ENCODE measurements around the gene CDHR3.
"Not testable (repeated sequence)": the region's sequence is repeated elsewhere in the genome, so short reads cannot be mapped to it uniquely, and the experiment has no call there.

The CDHR3 gene, protein sequence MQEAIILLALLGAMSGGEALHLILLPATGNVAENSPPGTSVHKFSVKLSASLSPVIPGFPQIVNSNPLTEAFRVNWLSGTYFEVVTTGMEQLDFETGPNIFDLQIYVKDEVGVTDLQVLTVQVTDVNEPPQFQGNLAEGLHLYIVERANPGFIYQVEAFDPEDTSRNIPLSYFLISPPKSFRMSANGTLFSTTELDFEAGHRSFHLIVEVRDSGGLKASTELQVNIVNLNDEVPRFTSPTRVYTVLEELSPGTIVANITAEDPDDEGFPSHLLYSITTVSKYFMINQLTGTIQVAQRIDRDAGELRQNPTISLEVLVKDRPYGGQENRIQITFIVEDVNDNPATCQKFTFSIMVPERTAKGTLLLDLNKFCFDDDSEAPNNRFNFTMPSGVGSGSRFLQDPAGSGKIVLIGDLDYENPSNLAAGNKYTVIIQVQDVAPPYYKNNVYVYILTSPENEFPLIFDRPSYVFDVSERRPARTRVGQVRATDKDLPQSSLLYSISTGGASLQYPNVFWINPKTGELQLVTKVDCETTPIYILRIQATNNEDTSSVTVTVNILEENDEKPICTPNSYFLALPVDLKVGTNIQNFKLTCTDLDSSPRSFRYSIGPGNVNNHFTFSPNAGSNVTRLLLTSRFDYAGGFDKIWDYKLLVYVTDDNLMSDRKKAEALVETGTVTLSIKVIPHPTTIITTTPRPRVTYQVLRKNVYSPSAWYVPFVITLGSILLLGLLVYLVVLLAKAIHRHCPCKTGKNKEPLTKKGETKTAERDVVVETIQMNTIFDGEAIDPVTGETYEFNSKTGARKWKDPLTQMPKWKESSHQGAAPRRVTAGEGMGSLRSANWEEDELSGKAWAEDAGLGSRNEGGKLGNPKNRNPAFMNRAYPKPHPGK

GRCh38 chr7:105963038-105963667 is at the start of gene CDHR3:
CDHR3 (plus strand) TSS chr7:105963264; CDS start chr7:105963319, 55 bp downstream.
- DNase-seq: no peak

DNA sequence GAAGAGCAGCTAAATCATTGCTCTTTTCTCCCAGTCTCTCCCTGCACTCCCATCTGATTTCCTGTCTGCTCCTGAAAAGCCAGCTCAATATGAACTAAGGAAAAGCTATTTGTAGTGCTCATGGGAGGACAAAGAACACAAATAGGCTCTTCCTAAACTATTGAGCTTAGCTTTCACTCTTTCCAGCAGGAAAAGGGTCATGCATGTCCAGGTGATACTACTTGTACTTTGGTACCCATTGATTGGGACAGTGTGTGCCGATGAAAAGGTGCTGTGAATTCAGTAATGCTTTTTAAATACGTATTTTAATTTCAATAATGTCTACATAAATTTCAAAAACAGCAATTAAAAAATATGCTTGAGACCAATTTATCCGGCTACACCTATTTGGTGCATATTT is 49.1 kb upstream of the CDHR3 start:
- no peak for DNase-seq

DNA sequence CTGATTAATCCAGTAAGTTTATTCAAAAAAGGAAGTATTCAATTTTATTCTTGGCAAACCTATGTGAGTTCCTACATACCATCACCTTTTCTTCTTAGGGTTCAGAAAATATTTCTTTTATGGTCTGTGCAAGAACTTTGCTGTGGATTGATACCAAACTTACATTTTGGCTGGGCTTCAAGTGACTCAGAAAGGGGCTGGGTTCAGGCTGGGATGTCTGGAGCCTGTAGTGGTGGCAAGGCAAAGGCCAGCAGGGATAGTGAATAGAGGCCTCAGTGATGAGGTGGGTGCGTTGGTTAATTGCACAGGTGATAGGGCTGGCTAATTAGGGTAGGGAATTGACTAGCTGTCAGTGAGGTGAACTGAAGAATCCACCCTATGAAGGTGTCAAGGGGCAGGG is 46.5 kb upstream of the CDHR3 start:
- no peak for DNase-seq

GRCh38 chr7:105917659-105918058 is 45.4 kb upstream of the CDHR3 start:
- no peak for DNase-seq

DNA sequence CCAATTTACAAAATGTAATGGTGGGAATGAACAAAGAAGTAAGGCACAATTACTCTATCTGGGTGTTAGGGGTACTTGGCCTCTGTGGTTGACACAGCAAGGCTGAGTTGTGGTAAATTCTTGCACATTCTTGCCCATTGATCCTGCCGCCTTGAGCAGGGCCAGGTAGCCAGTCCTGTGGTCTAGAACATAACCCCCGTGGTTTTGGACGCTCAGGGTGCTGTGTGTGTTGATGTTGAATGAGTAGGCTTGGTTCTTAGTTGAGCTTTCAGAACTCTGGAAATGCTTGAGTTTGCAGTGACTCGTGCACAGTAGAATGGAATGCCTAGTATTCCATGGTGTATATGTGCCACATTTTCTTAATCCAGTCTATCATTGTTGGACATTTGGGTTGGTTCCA is 42.3 kb upstream of the CDHR3 start:
- DNase-seq: no peak

DNA sequence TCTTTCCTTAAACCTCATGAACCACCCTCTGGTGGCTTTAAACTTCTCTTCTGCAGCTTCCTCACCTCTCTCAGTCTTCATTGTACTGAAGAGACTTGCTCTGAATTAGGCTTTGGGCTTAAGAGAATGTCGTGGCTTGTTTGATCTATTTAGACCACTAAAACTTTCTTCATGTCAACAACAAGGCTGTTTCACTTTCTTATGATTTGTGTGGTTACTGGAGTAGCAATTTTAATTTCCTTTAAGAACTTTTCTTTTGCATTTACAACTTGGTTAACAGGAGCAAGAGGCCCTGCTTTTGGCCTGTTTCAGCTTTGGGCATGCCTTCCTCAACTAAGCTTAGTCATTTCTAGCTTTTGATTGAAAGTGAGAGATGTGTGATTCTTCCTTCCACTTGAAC is 38.1 kb upstream of the CDHR3 start:
- no peak for DNase-seq

DNA sequence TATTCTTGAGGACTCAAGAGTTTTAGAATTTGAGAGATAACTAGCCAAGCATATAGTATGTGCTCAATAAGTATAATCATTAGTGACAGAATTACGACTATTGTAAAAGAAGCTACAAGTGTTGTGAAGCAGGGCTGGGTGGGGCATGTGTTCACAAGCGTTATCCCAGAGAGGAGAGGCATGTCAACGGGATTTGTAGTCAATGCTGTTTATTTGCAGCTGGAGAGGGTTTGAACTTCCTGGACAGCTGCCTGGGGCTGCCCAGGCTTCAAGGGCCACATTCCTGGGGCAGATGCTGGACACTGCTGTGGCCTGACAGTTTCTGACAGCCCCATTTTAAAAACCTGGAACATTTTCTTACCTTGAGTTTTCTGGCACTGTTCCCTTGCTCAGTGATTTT is 36.9 kb upstream of the CDHR3 start:
- DNase-seq: no peak

DNA sequence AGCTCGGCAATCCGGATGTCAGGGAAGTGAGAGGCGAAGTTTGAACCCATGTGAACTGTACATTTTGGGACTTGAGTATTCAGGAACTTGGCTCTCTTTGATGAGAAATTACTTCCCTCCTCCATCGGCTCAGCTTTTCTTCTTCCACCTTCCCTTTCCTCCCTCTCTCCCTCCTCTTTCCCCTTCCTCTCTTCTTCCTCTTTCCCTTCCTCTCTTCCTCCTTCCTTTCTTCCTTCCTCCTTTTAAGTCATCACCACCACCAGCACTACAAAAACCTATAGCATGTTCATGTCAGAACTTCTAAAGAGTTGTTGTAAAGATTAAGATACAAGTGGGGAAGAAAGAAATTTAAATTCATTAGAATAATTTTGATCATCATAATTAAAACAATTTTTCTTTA is 31.9 kb upstream of the CDHR3 start:
- DNase-seq: no peak

DNA sequence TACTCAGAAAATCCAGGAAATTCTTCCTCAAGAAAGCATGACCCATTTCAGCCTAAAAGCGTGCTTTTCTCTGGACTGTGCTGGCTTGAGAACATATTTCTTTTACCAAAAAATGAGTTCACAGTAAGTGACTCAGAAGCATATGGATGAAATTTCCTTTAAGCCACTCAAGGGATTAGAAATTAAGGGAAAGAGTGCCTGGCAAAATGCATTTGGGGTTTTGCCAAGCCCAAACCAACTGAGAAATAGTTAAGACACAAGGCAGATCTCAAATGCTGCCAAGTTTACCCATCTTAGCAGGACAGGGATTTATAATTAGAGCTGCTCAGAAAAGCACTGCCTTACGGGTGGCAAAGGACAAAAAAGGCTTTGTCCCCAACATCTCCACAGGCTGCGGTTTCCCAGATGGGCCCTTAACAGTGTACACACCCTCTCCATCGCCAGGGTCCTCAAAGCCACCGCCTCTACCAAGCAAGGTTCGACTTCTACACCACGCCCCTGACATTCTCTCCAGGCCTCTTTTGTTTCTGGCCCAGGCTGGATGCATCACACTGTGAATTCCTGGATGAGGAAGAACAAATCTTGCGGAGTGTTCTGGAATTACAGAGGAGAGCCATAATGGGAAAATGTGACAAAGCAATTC is 30.1 kb upstream of the CDHR3 start:
- peak; percentile 19 to 64 (median 20) for DNase-seq

DNA sequence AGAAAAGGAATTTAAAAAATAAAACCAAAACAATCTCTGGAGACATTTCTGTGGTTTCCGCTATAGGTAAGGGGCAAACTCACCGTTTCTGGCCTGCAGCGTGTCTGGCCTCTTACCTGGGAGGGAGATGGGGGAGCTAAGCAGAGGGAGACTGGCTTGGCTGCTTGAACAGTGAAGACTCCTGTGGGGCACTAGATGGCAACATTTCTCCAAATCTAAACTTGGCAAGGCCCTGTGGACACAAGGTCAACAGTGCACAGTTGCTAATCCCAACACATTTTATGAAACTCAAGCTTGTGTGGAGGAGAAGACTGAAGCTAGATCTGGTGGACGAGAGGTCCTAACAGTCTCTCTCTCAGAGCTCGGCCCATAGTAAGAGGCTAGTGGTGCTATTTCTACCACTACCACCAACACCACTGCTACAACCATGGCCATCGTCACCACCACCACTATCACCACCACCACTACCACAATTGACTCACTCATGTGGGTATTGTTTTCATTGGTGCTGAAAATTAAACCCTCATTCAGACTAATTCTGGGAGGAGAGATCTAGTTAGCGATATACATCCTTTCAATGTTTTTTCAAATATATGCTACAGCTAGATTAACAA is 28.4 kb upstream of the CDHR3 start:
- peak in 1 of 3 donors; percentile 21 for DNase-seq

GRCh38 chr7:105935250-105935649 is 27.8 kb upstream of the CDHR3 start:
- no peak for DNase-seq

DNA sequence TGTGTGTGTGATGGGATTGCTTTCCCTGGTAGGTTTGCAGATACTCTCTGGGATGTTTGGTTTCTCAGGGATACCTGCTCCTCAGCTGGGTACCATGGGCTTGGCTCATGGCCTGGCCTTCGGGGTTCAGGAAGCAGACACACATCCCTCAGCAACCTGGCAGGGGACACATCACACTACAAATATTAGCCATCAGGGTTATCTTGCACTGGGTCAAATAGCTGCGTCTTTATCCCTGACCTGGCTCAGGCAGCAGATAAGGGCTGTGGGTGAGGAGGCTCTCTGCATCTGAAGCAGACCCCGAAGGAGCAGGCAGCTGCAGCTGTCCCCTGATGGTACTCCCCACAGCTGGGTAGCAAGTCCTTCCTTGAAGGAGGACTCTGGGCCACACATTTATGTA is 25.7 kb upstream of the CDHR3 start:
- no peak for DNase-seq

GRCh38 chr7:105940109-105940508 is 23.0 kb upstream of the CDHR3 start:
- DNase-seq: peak in 1 of 3 donors; percentile 19

- no peak for DNase-seq
Observed at GRCh38 chr7:105941596-105941995, 21.5 kb upstream of the CDHR3 start.

DNA sequence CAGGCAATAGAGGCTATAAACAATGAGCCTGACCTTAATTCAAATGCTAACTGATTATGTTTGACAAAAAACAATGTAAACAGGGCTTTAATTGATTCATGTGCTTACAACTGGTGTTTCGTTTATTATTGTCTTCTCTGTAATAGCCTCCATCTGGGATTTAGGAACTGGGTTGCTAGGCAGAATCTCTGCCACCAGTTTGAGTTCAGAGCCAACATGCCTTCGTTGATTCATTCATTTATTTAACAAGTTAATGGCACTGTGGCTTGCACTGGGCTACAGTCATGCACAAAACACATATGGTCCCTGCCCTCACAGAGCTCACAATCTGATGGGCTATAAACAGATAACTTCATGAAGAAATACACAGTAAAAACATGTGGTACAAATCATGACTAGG is 19.6 kb upstream of the CDHR3 start:
- no peak for DNase-seq

DNA sequence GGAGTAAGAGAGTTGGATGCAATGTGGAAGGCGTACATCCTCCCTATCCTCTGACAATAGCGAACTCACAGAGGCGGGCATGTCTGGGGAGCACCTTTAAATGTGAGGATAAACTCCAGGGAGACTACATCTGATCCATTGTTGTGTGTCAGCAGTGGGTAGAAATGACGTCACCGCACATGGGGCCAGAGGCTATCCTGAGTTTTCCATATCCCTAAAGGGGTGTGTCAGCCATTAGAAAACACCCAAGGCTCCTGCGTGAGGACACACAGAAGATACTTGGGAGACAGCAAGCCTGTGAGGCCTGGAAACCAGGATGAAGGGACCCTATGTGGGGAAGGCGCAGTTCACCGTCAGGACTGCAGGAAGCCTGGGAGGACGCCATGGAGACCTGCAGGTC is 17.2 kb upstream of the CDHR3 start:
- no peak for DNase-seq

DNA sequence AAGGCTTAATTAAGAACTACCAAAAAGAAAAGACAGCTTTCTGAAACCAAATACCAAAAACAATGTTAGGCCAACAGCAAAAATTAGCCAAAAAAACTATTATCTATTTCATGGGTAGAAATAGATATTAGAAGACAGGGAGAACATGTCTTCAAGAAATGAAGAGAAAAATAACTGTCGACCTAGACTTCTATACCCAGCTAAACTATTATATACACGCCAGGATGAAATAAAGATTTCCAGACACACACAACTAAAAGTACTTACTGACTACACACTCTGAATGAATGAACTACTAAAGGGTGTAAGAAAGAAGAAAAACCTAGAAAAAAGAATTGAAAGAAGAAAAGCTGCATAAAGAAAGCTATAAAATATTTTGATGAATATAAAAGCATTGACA is 11.5 kb upstream of the CDHR3 start:
- DNase-seq: no peak

GRCh38 chr7:105952917-105953595 is 10.0 kb upstream of the CDHR3 start:
- no peak for DNase-seq

GRCh38 chr7:105954711-105955110 is 8.4 kb upstream of the CDHR3 start:
- DNase-seq: no peak

DNA sequence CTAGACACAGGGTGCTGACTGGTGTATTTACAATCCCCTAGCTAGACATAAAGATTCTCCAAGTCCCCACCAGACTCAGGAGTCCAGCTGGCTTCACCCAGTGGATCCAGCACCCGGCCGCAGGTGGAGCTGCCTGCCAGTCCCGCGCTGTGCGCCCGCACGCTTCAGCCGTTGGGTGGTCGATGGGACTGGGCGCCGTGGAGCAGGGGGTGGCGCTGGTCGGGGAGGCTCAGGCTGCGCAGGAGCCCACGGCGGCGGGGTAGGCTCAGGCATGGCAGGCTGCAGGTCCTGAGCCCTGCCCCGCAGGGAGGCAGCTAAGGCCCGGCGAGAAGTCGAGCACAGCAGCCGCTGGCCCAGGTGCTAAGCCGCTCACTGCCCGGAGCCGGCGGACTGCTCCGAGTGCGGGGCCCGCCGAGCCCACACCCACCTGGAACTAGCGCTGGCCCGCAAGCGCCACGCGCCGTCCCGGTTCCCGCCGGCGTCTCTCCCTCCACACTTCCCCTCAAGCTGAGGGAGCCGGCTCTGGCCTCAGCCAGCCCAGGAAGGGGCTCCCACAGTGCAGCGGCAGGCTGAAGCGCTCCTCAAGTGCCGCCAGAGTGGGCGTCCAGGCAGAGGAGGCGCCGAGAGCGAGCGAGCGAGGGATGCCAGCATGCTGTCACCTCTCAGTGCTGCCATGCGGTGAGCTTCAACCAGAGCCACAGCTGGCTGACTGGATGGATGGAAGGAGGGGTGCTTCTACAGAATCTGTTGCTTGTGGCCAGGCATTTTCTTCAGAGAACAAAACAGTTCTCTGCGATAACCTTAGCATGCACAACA is 7.2 kb upstream of the CDHR3 start:
- DNase-seq: not testable (repeated sequence)

- DNase-seq: no peak
Observed at GRCh38 chr7:105958012-105958411, 5.1 kb upstream of the CDHR3 start.
